ENCODE data around the gene ELOB.

The ELOB gene

DNA sequence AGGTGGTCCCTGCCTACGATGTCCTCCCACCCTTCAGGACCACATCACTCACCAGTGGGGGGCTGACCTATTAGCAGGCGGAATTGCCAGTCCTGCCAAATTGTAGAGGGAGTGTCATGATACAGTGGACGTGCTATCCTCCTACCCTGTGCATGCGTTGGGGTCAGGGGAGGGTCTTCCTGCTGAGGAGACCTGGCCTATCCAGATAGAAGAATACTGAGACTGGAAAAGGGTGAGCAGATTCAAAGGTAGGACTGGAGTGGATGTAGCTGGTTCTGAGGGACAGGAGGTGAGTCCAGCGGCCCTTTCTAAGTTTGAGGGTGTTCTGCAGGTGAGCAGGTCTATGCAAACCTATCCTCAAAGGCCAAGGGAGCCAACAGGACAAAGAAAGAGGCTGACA, 29.2 kb upstream of the ELOB start:
- DNase-seq (ENCODE audit: insufficient read length) (no peak), FAIRE-seq (no peak)

DNA sequence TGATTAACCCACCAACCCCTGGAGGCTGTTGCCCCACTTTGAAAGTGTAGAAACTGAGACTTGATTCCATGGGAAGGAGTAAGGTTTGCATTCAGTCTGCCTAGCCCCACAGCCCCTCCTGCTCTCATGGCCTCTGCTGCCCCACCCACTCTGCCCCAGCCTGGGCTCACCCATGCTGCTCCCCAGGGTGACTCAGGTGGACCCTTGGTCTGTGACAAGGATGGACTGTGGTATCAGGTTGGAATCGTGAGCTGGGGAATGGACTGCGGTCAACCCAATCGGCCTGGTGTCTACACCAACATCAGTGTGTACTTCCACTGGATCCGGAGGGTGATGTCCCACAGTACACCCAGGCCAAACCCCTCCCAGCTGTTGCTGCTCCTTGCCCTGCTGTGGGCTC, 27.6 kb upstream of the ELOB start:
- DNase-seq (ENCODE audit: insufficient read length) (no peak), FAIRE-seq (no peak)
- no peak for TF ChIP-seq TAF1 (IDR thresholded peaks at IDR 0.05; ENCODE audit: borderline replicate concordance, low read depth, low read length)
- TF ChIP-seq POLR2A (IDR thresholded peaks at IDR 0.05; ENCODE audit: low read depth, low read length) = no peak
- no peak for TF ChIP-seq POLR2AphosphoS5 (IDR thresholded peaks at IDR 0.05; ENCODE audit: low read depth, low read length)

More for the DNA sequence above, 29.2 kb upstream of the ELOB start:
- no peak for TF ChIP-seq TAF1 (IDR thresholded peaks at IDR 0.05; ENCODE audit: borderline replicate concordance, low read depth, low read length)
- no peak for TF ChIP-seq POLR2AphosphoS5 (IDR thresholded peaks at IDR 0.05; ENCODE audit: low read depth, low read length)
- no peak for TF ChIP-seq POLR2A (IDR thresholded peaks at IDR 0.05; ENCODE audit: low read depth, low read length)

DNA sequence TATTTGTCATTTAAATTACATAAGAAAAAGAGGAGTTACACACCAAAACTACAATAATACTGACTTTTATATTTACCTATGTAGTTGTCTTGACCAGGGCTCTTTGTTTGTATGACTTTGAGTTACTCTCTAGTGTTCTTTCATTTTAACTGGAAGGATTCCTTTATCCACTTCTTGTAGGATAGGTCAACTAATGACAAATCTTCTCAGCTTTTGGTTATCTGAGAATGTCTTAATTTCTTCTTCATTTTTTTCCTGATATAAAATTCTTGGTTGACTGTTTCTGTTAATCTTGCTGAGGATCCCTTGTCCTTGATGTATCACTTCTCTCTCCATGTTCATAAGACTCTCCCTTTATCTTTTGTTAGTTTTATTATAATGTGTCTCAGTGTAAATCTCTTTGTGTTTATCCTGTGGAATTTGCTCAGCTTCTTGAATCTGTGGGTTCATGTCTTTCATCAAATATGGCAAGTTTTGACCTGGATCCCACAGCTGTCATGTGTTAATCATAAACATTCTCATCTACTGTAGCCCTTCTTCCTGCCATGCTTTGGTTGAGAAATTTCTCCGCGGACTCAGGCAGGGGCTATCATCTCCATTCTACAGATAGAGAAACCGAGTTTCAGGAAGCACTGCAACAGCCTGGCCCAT, 26.6 kb upstream of the ELOB start:
- no peak for TF ChIP-seq POLR2AphosphoS5 (IDR thresholded peaks at IDR 0.05; ENCODE audit: low read depth, low read length)
- no peak for TF ChIP-seq TAF1 (IDR thresholded peaks at IDR 0.05; ENCODE audit: borderline replicate concordance, low read depth, low read length)
- no peak for TF ChIP-seq POLR2A (IDR thresholded peaks at IDR 0.05; ENCODE audit: low read depth, low read length)
- DNase-seq (ENCODE audit: insufficient read length) (no peak), FAIRE-seq (no peak)

DNA sequence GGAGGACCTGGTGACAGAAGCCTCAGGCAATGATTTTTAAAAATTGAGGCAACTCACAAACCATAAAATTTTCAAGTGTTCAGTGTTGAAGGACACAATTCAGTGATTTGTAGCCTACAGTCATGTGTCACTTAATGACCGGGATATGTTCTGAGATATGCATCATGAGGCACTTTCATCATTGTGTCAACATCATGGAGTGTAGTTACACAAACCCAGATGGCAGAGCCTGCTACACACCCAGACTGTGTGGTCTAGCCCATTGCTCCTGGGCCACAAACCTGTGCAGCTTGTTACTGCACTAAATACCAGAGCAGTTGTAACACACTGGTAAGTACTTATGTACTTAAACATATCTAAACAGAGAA, 22.8 kb upstream of the ELOB start:
- TF ChIP-seq TAF1 (IDR thresholded peaks at IDR 0.05; ENCODE audit: borderline replicate concordance, low read depth, low read length) = no peak
- TF ChIP-seq POLR2A (IDR thresholded peaks at IDR 0.05; ENCODE audit: low read depth, low read length) = no peak
- TF ChIP-seq POLR2AphosphoS5 (IDR thresholded peaks at IDR 0.05; ENCODE audit: low read depth, low read length) = no peak
- FAIRE-seq = no peak

DNA sequence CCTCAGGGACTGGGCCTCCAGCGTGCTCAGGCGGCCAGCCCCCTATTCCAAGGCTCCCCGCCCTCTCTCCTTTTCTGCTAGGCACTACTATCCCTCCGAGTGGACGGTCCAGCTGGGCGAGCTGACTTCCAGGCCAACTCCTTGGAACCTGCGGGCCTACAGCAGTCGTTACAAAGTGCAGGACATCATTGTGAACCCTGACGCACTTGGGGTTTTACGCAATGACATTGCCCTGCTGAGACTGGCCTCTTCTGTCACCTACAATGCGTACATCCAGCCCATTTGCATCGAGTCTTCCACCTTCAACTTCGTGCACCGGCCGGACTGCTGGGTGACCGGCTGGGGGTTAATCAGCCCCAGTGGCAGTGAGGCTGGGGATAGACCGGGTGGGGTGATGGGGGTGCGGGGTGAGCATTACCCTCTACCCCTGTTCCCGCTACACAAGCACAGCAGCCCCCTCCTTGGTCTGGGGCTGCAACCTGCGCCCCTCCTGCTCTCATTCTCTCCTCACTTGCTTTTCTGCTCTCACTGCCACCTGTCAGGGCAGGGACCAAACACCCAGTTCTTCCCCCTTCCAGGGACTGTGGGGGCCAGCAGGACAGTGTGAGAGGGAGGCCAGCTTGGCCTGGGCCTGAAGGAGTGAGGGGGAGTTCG, 22.3 kb upstream of the ELOB start:
- DNase-seq (ENCODE audit: insufficient read length) = no peak
- no peak for TF ChIP-seq POLR2A (IDR thresholded peaks at IDR 0.05; ENCODE audit: low read depth, low read length)
- TF ChIP-seq POLR2AphosphoS5 (IDR thresholded peaks at IDR 0.05; ENCODE audit: low read depth, low read length) = no peak
- no peak for TF ChIP-seq TAF1 (IDR thresholded peaks at IDR 0.05; ENCODE audit: borderline replicate concordance, low read depth, low read length)
- FAIRE-seq = no peak

More for the DNA sequence above, 22.8 kb upstream of the ELOB start:
- no peak for DNase-seq (ENCODE audit: insufficient read length)

DNA sequence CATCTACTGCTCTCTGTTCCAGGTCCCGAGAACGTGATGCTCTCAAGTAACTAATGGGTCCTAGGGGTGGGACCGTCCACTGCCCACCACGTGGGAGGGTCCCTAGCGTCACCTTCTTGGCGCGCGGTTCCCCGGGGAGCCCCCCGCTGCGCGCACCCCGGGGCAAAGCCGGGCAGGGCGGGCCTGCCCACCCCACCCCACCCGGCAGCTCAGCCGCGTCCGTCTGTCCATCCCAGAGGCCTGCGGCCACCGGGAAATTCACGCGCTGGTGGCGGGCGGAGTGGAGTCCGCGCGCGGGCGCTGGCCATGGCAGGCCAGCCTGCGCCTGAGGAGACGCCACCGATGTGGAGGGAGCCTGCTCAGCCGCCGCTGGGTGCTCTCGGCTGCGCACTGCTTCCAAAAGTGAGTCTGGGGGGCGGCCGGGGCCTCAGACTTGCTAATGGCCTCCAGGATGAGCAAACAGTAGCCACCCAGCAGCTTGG, 21.7 kb upstream of the ELOB start:
- FAIRE-seq (no peak), DNase-seq (ENCODE audit: insufficient read length) (no peak)
- TF ChIP-seq TAF1 (IDR thresholded peaks at IDR 0.05; ENCODE audit: borderline replicate concordance, low read depth, low read length) (no peak), POLR2AphosphoS5 (IDR thresholded peaks at IDR 0.05; ENCODE audit: low read depth, low read length) (no peak), POLR2A (IDR thresholded peaks at IDR 0.05; ENCODE audit: low read depth, low read length) (no peak)

DNA sequence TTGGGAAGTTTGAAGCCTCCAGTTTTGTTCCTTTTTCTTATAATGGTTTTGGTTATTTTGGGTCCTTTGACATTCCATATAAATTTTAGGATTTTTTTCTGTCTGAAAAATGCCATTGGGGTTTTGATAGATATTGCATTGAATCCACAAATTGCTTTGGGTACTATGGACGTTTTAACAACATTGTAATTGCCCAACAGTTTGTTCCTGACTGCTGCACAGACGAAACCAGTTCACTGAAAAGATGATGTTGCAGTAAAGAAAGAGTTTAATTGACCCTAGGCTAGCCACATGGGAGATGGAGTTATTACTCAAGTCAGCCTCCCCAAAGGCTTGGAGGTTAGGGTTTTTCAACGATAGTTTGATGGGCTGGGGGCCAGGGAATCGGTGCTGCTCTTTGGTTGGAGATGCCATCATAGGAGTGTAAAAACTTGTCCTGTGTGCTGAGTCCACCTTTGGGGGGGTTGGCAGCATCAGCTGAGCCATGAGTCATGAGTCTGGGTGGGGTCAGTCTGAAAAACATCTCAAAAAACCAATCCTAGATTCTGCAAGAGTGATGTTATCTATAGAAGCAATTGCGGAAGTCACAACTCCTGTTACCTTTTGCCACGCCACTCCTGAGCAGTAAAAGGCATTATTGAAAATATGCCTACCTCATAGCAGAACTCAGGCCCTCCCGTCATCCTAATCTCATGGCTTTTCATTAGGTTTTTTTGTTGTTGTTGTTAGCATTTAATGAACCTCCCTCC, 18.5 kb upstream of the ELOB start:
- no peak for DNase-seq (ENCODE audit: insufficient read length)
- TF ChIP-seq TAF1 (IDR thresholded peaks at IDR 0.05; ENCODE audit: borderline replicate concordance, low read depth, low read length) = no peak
- no peak for TF ChIP-seq POLR2A (IDR thresholded peaks at IDR 0.05; ENCODE audit: low read depth, low read length)
- TF ChIP-seq POLR2AphosphoS5 (IDR thresholded peaks at IDR 0.05; ENCODE audit: low read depth, low read length) = no peak
- no peak for FAIRE-seq

DNA sequence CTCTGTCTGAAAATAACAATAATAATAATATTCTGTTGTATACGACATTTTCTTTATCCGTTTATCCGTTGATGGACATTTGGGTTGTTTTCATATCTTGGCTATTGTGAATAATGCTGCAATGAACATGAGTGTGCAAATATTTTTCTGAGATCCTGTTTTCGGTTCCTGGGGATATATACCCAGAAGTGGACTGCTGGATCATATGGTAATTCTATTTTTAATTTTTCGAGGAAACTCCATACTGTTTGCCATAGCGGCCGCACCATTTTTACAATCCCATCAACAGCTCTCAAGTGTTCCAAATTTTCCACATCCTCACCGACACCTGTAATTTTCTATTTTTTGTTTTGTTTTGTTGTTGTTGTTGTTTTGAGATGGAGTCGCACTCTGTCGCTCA, 15.9 kb upstream of the ELOB start:
- TF ChIP-seq POLR2A (IDR thresholded peaks at IDR 0.05; ENCODE audit: low read depth, low read length) = no peak
- no peak for TF ChIP-seq POLR2AphosphoS5 (IDR thresholded peaks at IDR 0.05; ENCODE audit: low read depth, low read length)
- no peak for TF ChIP-seq TAF1 (IDR thresholded peaks at IDR 0.05; ENCODE audit: borderline replicate concordance, low read depth, low read length)
- DNase-seq (ENCODE audit: insufficient read length) (no peak), FAIRE-seq (no peak)

DNA sequence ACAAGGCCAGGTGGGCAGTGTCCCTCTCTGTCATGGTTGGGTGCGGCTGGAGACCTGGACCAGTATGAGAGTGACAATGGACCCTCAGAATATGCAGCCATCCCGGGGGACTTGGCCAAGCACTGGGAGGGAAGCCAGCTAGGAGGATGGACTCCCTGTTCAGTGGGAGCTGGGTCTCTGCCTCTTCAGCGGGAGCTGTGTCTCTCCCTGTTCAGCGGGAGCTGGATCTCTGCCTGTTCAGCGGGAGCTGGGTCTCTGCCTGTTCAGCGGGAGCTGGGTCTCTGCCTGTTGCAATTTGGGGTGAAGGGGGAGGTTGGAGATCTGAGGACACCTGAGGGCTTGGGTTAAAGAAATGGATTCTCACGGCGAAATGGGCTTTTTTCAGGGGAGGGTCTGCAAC, 14.1 kb upstream of the ELOB start:
- DNase-seq (ENCODE audit: insufficient read length) (no peak), FAIRE-seq (no peak)
- TF ChIP-seq POLR2A (IDR thresholded peaks at IDR 0.05; ENCODE audit: low read depth, low read length) (no peak), POLR2AphosphoS5 (IDR thresholded peaks at IDR 0.05; ENCODE audit: low read depth, low read length) (no peak), TAF1 (IDR thresholded peaks at IDR 0.05; ENCODE audit: borderline replicate concordance, low read depth, low read length) (no peak)

DNA sequence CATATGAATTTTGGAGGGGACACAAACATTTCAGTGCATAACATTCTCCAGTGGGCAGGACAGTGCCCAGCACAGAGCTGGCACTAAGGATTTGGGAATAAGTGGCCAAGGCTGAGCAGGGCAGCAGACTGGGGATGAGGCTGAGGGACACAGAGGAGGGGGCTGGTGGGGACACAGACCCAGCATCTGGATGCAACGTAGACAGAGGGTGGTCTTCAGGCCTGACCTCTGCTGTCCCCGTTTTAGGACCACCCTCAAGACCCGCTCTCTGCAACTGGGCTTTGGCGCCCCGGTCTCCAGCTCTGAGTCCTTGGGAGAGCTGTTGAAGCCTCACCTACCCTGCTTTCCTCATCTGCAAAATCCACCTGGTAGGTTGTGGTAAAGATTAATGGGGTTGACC, 13.6 kb upstream of the ELOB start:
- FAIRE-seq = no peak
- TF ChIP-seq POLR2A (IDR thresholded peaks at IDR 0.05; ENCODE audit: low read depth, low read length) (no peak), POLR2AphosphoS5 (IDR thresholded peaks at IDR 0.05; ENCODE audit: low read depth, low read length) (no peak), TAF1 (IDR thresholded peaks at IDR 0.05; ENCODE audit: borderline replicate concordance, low read depth, low read length) (no peak)

DNA sequence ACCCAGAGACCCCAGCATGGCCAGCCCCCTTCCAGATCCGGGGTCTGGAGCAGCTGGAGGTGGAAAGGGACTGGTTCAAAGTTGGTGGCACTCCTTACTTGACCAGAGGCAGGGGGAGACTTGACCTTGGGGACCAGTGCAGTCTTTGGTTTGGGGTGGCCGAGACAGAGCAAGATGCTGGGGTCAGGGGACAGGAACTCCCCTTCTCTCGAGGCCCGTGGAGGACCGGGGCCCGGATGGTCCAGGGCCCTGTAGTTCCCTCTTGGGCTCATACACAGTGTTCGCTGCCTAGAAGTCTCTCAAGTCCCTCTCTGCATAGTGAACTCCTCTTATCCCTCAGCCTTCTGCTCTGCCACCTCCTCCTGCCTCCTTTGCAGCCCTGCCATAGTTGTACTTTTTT, 10.9 kb upstream of the ELOB start:
- no peak for DNase-seq (ENCODE audit: insufficient read length)
- TF ChIP-seq POLR2A (IDR thresholded peaks at IDR 0.05; ENCODE audit: low read depth, low read length) (no peak), TAF1 (IDR thresholded peaks at IDR 0.05; ENCODE audit: borderline replicate concordance, low read depth, low read length) (no peak), POLR2AphosphoS5 (IDR thresholded peaks at IDR 0.05; ENCODE audit: low read depth, low read length) (no peak)
- no peak for FAIRE-seq

More for the DNA sequence above, 13.6 kb upstream of the ELOB start:
- no peak for DNase-seq (ENCODE audit: insufficient read length)
